Measurements from ENCODE around the gene DLD. TPM values are rescaled to one million over a fixed set of nuclear protein-coding genes. Genes with fewer than 3 reads are reported as not detected.
"Not testable (repeated sequence)": the region's sequence is repeated elsewhere in the genome, so short reads cannot be mapped to it uniquely, and the experiment has no call there.

The DLD gene
- total and polyA plus RNA-seq, 2 of the 13 experiments (the other 11 are each of a cell fraction or from before 2014, with no cell fraction given): 56.8 to 95.2 TPM

GRCh38 chr7:107847168-107847835, 43.7 kb upstream of the DLD start:
- in situ Hi-C loops (cut with HindIII; ENCODE audit: extremely low pct_ligation_motif_present, low pct_unique_long_range_greater_than_20kb): no loop called here
- no peak overlapping the region for H2AFZ ChIP-seq (ENCODE audit: low read length)
- ChIA-PET CTCF (ENCODE audit: low intra/inter-chr PET ratio, low total read pairs) (no interaction called here), POLR2A (no interaction called here)
- DNase-seq (ENCODE audit: low spot score) (no peak), FAIRE-seq (no peak), ATAC-seq (no peak)
- H3K4me2 ChIP-seq (ENCODE audit: low read depth, low read length): no peak overlapping the region
- TF ChIP-seq SPEN (CRISPR knock-in tag; IDR thresholded peaks at IDR 0.05; ENCODE audit: low read depth) (no peak), ZNF362 (CRISPR knock-in tag; IDR thresholded peaks at IDR 0.05; ENCODE audit: borderline replicate concordance) (no peak), XRCC5 (optimal IDR thresholded peaks at IDR 0.05; ENCODE audit: low read length) (no peak), ASH2L (IDR thresholded peaks at IDR 0.05; ENCODE audit: insufficient read length, low read depth, low read length) (no peak), KDM3A (CRISPR knock-in tag; IDR thresholded peaks at IDR 0.05; ENCODE audit: low read depth) (no peak), ZNF101 (CRISPR knock-in tag; IDR thresholded peaks at IDR 0.05; ENCODE audit: borderline replicate concordance, low read depth) (no peak), SSRP1 (CRISPR knock-in tag; IDR thresholded peaks at IDR 0.05) (no peak), MTF2 (CRISPR knock-in tag; IDR thresholded peaks at IDR 0.05; ENCODE audit: borderline replicate concordance) (no peak), SP2 (CRISPR knock-in tag; IDR thresholded peaks at IDR 0.05) (no peak), PAF1 (CRISPR knock-in tag; IDR thresholded peaks at IDR 0.05) (no peak), HNRNPH1 (optimal IDR thresholded peaks at IDR 0.05; ENCODE audit: low read depth, low read length) (no peak), TP53 (CRISPR knock-in tag; conservative IDR thresholded peaks at IDR 0.05) (no peak), SMAD9 (CRISPR knock-in tag; IDR thresholded peaks at IDR 0.05) (no peak), MAF1 (CRISPR knock-in tag; IDR thresholded peaks at IDR 0.05; ENCODE audit: borderline replicate concordance) (no peak), ZNF605 (CRISPR knock-in tag; IDR thresholded peaks at IDR 0.05) (no peak), ATM (IDR thresholded peaks at IDR 0.05; ENCODE audit: borderline replicate concordance) (no peak), CERS6 (CRISPR knock-in tag; IDR thresholded peaks at IDR 0.05) (no peak), KAT7 (CRISPR knock-in tag; IDR thresholded peaks at IDR 0.05; ENCODE audit: borderline replicate concordance) (no peak)
- no peaks in the 10 kb centered on the region for H3K36me3 ChIP-seq (replicated peaks in 1 of 2; ENCODE audit: control insufficient read depth in 1 of 2, insufficient read depth in 2 of 2, low read length in 2 of 2)
- H3K9ac ChIP-seq (ENCODE audit: insufficient read depth, low read depth, low read length): no peak overlapping the region
- H3K9me3 ChIP-seq (ENCODE audit: low read length): no peaks in the 10 kb centered on the region
- WGBS (ENCODE audit: low lambda C conversion rate): 68% methylated on average over 7 of the region's 18 CpGs
- no TSS peak for BruUV-seq (replicated peaks)
- H3K4me1 ChIP-seq (ENCODE audit: insufficient read depth, low read length): 0 out of 2 replicates have a peak, but pooled peaks cover 5% of the 10 kb centered on the region
- H4K20me1 ChIP-seq (ENCODE audit: insufficient read depth, low read length): no peaks in the 10 kb centered on the region
- H3K27ac ChIP-seq (ENCODE audit: extremely low read length, insufficient read depth, low read length): no peak overlapping the region
- intact Hi-C loops (cut with micrococcal nuclease; ENCODE audit: unreplicated experiment): no loop called here
- H3K27me3 ChIP-seq (ENCODE audit: control insufficient read depth in 1 of 2, insufficient read depth in 2 of 2, low read length in 2 of 2): peaks cover 0 to 22% of the 10 kb centered on the region in 2 experiments; a peak in 3 of 5 replicates
- H3K4me3 ChIP-seq (replicated peaks in 1 of 3; ENCODE audit: insufficient read depth in 1 of 3, low read depth in 2 of 3, low read length in 3 of 3): no peak overlapping the region
- H3K79me2 ChIP-seq (ENCODE audit: insufficient read depth, low read length): no peaks in the 10 kb centered on the region

GRCh38 chr7:107847836-107848175, 43.2 kb upstream of the DLD start:
- H2AFZ ChIP-seq (ENCODE audit: low read length); H3K4me1 ChIP-seq (ENCODE audit: insufficient read depth, low read length); BruUV-seq (replicated peaks); DNase-seq (ENCODE audit: low spot score); in situ Hi-C loops (cut with HindIII; ENCODE audit: extremely low pct_ligation_motif_present, low pct_unique_long_range_greater_than_20kb); ATAC-seq; H3K9ac ChIP-seq (ENCODE audit: insufficient read depth, low read depth, low read length); intact Hi-C loops (cut with micrococcal nuclease; ENCODE audit: unreplicated experiment); POLR2A ChIA-PET; FAIRE-seq; H4K20me1 ChIP-seq (ENCODE audit: insufficient read depth, low read length); H3K36me3 ChIP-seq (replicated peaks in 1 of 2; ENCODE audit: control insufficient read depth in 1 of 2, insufficient read depth in 2 of 2, low read length in 2 of 2); H3K79me2 ChIP-seq (ENCODE audit: insufficient read depth, low read length); H3K4me2 ChIP-seq (ENCODE audit: low read depth, low read length); H3K4me3 ChIP-seq (replicated peaks in 1 of 3; ENCODE audit: insufficient read depth in 1 of 3, low read depth in 2 of 3, low read length in 3 of 3); H3K27ac ChIP-seq (ENCODE audit: extremely low read length, insufficient read depth, low read length); CTCF ChIA-PET (ENCODE audit: low intra/inter-chr PET ratio, low total read pairs); H3K9me3 ChIP-seq (ENCODE audit: low read length): not testable (repeated sequence)
- peaks cover 0 to 22% of the 10 kb centered on the region in 2 experiments; a peak in 4 of 5 replicates for H3K27me3 ChIP-seq (ENCODE audit: control insufficient read depth in 1 of 2, insufficient read depth in 2 of 2, low read length in 2 of 2)
- WGBS (ENCODE audit: low lambda C conversion rate): 40% methylated on average over 1 of the region's 20 CpGs

Measured in HepG2 (cell line).